ENCODE data around the gene SLC36A1.
"Not testable (repeated sequence)": the region's sequence is repeated elsewhere in the genome, so short reads cannot be mapped to it uniquely, and the experiment has no call there.

Gene SLC36A1

DNA sequence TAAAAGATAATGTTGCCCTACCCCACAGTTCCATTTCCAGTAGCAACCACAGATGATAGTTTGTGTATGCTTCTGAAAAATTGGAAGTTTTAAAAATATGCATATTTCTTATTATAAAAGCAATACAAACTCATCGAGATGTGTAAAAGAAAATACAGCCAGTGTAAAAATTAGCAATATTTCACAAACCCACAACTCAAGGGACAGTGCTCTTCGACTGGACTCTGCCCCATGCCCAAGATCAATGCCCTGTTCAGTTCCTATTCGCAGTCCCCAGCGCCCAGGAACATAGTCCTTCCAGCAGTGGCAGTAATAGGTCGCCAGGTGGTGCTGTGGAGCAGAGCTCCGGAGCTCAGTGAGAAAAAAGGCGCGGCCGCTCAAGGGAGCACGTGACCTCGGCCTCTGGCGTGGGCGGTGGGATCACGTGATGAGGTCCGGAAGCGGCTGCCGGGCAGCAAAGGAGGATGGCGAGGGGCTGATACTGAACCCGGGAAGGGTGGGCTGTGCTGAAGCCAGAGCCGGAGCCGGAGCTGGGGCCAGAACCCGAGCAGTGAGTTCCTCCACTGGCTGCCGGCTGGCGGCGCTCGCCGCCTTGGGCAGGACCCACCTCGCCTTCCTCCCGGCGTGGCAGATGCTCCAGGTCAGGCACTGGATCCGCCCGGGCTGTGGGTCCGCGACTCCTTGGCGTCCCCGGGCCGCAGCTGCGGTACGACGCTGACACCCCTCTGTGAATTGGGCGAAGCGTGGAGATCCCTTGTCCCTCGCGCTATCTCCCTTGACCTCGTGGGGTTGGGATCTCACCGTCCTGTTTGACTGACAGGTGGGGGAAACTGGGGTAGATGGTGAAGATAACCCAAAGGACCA is at the start of gene SLC36A1:
Gene SLC36A1, plus strand, starts transcription at position 430 of the 864 bp plus-strand sequence. CDS start 11,190 bp downstream, outside the sequence.
- DNase-seq (ENCODE audit: low read depth in 2 of 2): peak; percentile 80 to 96

DNA sequence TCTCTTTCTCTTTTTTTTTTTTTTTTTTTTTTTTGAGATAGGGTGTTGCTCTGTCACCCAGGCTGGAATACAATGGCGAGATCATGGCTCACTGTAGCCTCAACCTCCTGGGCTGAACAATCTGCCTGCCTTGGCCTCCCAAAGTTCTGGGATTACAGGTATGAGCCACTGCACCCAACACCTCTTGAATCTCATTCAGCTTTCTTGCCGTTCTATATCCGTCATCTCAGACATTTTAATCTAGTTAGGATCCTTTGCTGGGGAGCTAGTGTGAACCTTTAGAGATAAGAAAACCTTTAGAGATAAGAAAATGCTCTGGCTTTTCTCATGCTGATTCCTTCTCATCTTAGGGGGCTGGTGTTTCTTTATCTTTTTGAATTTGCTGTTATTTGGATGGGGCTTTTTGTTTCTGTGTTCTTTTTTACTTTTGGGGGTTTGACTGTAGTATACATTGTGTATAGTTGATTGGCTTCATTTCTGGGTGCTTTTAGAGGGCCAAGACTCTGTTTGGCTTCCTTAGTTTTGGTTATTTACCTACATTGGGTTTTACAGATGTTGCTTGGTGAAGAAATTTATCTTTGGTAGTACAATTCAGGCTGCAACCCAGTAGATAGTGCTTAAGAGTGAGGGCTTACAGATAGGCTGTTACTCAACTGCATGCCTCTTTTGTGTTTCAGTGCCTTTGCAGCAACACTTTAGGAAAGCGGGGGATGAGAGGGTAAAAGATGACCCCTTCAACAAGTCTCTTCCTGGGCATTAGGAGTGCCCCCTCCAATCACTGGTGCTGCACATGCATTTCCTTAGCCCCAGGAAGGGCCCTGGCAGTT is 41.9 kb upstream of the SLC36A1 start:
- no peak for DNase-seq (ENCODE audit: low read depth in 2 of 2)

DNA sequence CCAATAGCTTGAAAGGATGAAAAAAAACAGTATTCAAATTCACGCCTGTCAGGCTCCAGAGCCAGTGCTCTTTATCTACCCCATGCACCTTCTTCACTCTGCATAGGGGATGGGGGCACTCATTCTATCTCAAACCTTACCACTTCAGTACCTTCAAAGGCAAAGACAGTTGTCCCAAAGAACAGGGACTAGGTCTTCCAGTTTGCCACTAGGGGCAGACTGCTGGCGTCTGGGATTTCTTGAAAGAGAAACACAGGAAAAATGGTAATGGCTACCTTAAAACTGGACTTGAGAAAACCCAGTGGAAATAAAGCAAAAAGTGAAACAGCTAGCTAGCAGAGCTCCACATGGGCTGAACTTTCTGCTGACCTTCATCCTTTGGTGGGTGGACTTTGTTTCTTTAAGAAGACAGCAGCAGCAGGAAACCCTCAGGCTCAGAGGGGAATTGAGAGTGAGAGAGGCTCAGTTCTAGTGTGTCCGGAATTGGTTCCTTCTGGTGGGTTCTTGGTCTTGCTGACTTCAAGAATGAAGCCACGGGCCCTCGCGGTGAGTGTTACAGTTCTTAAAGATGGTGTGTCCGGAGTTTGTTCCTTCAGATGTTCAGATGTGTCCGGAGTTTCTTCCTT is 41.0 kb upstream of the SLC36A1 start:
- no peak for DNase-seq (ENCODE audit: low read depth in 2 of 2)

DNA sequence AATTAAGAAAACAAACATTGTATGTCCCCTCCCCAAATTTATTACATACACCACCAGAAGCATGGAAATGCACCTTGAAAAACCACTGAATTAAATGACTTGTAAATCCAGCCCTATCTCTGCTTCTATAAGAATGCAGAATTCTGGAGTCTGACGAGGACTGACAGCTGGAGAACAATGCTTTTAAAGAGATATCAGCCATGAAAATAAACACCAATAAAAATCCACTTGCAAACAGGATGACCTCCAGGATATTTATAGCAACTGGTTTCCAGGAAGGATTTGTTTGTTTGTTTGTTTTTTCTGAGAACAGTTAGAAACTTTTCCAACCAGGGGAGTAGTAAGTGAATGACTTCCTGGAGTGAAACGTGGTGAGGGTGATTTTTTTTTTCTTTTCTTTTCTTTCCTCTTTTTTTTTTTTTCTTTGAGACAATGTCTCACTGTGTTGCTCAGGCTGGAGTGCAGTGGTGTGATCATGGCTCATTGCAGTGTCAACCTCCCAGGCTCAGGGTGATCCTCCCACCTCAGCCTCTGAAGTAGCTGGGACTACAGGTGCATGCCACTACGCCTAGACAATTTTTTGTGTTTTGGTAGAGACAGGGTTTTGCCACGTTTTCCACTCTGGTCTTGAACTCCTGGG is 38.7 kb upstream of the SLC36A1 start:
- DNase-seq (ENCODE audit: low read depth in 2 of 2): no peak

DNA sequence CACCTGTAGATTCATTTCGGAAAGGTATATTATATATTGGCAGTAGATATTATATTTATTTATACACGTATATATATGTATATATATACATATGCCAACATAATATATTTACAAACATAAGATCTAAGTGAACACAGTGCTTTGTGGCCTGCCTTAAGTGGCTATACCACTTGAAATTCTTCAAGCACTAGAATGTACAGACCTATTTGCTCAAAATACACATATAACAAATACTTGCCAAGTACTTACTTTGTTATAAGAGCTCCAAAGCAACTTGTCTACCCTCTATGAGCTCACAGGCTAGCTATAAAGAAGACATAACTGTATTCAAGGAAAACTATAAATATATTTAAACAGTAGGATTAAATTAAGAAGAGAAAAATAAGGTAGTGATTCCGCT is 33.6 kb upstream of the SLC36A1 start:
- no peak for DNase-seq (ENCODE audit: low read depth in 2 of 2)

DNA sequence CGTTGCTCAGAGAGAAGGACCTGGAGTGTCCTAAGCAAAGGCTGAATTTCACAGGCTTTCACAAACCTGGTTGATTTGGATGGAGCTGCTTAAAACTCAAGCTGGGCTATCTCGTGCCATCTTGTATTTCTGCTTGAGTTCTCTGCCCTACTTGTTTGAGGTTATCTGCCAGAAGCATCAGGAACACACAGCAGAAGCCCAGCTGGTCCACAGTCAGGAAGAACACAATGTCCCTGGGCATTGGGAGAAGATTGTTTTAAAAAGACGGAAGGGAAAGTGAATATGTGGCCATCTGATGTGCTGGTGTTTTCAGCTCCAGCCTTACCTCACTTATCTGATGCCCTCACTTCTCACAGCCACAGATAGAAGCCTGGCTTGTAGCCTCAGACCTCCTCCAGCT is 32.9 kb upstream of the SLC36A1 start:
- DNase-seq (ENCODE audit: low read depth in 2 of 2): no peak

DNA sequence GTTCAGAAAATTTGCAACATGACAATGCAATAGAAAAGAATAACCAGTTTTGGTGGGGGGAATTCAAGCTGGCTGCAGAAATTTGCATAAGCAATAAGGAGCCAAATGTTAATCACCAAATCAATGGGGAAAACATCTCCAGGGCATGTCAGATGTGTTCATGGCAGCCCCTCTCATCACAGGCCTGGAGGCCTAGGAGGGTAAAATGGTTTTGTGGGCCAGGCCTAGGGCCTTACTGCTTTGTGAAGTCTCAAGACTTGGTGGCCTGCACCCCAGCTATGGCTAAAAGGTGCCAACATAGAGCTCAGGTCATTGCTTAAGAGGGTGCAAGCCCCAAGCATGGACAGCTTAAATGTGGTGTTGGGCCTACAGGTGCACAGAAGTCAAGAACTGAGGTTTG is 29.7 kb upstream of the SLC36A1 start:
- no peak for DNase-seq (ENCODE audit: low read depth in 2 of 2)

DNA sequence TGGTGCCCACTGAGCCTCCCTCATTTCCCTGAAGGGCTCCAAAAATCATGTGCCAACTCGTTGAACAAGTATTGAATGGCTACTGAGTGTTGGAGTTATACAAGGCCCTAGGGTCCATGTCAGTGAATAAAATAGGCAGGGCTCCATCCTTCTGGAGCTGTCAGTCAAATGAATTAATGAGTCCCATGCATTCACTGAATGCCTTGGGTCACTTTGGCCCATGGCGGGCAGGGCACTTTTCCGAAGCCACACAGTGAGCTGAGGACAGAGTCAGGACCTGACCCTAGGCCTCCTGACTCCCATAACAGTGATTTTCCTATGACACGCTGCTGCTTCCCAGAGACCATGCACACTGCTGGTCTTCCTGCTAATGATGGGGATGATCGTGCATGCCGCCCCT is 27.3 kb upstream of the SLC36A1 start:
- no peak for DNase-seq (ENCODE audit: low read depth in 2 of 2)

DNA sequence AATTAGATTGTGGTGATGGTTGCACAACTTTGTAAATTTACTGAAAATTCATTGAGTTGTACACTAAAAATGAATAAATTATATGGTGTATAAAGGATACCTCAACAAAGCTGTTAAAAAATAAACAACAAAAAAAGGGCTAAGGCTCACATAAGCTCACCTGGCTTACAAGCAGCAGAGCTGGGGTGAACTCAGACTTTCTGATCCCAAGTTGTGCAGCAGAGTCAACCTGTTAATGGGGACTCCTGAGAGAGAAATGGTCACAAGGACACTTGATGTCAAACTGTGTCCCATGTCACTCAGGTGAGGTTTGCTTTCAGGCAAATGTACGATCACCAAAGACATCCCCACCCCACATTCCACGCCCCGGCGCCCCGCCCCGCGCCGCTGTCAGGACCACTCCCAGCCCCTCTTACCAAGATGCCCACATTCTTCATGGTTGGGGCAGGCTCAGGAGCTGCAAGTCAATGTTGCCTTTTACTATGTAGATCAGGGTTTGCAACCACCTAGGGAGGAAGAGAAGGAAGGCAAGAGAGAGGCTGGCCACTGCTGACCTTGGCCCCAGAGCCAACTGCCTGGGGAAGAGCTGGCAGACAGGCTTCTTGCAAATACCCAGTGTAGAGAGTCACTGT is 22.4 kb upstream of the SLC36A1 start:
- DNase-seq (ENCODE audit: low read depth in 2 of 2): no peak

DNA sequence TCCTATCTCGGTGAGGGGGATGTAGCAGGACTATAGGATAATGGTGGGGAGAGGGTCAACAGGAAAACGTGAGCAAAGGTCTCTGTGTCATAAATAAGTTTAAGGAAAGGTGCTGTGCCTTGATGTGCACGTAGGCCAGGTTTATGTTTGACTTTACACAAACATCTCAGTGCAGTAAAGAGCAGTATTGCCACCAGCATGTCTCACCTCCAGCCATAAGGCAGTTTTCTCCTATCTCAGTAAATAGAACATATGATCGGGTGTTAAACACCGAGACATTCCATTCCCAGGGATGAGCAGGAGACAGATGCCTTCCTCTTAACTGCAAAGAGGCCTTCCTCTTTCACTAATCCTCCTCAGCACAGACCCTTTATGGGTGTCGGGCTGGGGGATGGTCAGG is 21.1 kb upstream of the SLC36A1 start:
- DNase-seq (ENCODE audit: low read depth in 2 of 2): not testable (repeated sequence)

DNA sequence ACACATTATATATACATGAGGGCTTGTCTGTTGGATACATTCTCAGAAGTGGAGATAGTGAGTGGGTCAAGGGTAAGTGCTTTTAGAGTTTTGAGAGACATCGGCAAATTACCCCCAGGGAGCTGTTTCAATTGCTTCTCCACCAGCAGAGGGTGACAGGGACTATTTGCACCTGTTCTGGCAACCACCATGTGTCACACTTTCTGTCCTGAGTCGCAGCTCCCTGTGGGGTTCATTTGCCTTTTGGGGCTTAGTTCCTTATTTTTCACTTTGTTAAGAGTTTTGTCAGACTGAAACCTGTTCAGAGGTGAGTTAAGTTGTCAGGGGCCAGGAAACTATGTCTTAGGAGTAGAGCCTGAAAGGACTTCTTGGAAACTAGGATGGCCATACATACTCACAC is 20.1 kb upstream of the SLC36A1 start:
- no peak for DNase-seq (ENCODE audit: low read depth in 2 of 2)

DNA sequence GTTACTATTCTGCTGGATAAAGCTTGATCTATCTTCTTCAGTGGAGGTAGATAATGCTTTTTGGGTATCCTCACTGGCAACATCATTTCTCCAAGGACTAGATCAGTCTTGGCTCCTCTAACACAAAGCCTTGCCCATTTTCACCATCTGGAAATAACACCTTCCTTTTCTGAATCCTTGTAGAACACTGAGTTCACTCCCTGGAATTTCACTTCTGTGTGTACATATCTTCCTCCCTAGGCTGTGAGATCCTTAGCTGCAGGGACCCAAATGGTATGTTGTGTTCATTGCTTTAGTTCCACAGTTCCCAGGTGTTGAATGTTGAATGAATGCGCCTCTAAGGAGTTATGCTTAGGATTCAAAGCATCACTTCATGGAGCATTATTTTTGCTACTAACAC is 16.7 kb upstream of the SLC36A1 start:
- DNase-seq (ENCODE audit: low read depth in 2 of 2): no peak

DNA sequence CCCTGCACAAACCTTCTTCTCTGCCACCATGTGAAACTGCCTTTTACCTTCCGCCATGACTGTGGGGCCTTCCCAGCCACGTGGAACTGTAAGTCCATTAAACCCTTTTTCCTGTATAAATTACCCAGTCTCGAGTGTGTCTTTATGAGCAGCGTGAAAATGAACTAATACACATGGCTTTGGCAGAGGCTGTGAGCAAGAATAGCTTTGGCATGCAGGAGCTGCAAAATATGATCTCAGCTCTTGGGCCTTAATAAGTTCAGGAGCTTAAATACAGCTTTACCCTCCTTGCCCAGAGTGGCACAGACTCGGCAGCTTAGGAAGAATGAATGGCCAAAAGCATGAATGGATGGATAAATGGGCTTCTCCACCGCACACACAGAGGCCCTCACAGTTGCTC is 15.7 kb upstream of the SLC36A1 start:
- DNase-seq (ENCODE audit: low read depth in 2 of 2): no peak

DNA sequence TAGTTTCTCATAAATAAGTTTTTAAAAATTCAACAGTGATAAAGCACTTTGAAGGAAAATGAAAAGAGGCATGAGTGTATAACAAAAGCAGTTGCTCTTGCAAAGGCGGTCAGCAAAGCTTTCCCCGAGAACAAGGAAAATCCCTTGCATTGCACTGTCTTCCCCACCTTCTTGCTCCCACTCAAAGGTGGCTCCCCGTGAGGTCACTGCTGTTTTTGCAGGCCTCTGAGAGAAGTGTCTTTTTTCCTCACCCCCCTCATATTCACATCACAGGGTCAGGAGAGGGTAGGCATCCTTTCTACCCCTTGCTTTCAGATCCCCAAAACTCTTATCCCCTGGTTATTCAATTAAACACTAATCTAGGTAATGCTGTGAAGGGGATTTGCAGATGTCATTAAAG is 15.2 kb upstream of the SLC36A1 start:
- no peak for DNase-seq (ENCODE audit: low read depth in 2 of 2)

DNA sequence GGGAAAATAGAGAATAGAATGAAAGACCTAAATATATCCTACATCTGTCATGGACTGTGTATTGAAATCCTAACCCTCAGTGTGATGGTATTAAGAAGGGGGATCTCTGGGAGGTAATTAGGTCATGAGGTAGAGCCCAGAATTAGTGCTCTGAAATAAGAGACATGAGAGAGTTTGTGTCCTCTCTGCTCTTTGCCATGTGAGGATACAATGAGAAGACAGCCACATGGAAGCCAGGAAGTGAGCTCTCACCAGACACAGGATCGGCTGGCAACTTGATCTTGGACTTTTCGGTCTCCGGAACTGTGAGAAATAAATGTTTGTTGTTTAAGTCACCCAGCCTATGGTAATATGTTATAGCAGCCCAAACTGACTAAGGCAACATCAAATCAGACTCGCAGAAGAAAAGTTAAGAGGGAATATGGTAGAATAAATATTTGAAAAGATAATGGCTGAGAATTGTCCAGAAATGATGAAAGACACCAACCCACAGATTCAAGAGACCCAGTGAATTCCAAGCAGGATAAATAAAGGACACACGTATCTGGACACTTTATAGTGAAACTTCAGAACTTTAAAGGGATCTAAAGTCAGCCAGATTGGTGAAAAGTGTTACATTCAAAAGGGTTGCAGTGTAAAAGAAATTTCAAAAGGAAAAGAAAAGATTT is 12.7 kb upstream of the SLC36A1 start:
- DNase-seq (ENCODE audit: low read depth in 2 of 2): no peak

DNA sequence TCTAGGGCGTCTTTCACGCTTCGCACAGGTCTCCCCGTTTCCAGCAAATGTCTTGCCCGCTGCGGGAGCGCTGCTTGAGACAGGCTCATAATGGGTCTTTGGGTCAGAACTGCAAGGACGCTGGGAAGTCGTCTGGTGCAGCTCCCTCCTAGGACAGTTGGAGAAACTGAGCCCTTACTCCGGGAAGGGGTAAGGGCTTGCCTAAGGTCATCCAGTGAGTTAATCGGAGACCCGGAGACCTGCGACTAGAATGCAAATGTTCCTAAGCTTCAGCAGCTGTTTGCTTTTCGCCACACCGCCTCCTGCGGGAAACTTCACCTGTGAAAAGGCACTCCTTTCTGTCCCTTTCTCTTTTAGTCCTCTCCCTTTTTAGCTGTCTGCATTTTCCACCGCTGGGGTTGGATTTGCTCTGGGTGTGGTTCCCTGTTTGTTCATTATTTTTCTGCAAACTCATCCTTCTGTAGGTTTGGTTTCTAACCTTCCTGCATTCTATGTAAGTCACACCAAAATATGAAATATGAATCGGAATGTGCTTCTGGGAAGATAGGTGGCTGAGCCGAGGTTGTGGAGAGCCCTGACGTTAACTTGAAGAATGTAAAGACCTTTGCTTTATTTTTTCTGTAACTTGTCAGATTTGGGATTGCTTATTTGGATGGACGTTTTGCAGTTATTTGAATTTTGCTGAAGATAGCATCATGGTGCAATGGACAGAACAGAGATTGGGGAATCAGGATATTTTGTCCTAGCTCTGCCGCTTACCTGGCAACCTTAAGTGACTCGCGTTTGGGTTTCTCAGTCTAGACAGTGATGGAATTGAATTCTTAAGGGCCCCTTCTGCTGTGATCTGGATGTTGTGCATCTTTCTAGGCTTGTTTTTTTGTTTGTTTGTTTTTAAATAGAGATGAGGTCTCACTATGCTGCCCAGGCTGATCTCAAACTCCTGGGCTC is 909 bp downstream of the SLC36A1 start:
- DNase-seq (ENCODE audit: low read depth in 2 of 2): no peak

DNA sequence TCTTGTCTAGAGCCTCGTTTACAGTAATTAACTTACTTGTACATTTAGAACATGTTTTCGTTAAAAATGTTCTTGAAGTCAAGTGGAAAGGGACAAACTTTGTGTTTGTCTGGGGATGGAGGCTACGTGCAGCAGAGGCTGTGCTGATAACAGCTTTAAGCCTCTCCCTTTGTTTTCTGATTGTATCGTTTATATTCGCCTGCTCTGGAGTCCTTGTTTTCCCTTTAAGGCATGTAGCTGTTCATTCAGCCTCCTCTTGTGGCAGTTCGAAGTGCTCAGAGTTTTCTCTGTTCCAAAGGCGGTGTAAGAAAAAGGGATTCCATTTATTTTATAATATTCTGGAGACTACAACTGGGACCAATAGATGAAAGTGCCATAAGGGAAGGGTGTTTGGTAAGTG is 1.9 kb downstream of the SLC36A1 start:
- no peak for DNase-seq (ENCODE audit: low read depth in 2 of 2)

DNA sequence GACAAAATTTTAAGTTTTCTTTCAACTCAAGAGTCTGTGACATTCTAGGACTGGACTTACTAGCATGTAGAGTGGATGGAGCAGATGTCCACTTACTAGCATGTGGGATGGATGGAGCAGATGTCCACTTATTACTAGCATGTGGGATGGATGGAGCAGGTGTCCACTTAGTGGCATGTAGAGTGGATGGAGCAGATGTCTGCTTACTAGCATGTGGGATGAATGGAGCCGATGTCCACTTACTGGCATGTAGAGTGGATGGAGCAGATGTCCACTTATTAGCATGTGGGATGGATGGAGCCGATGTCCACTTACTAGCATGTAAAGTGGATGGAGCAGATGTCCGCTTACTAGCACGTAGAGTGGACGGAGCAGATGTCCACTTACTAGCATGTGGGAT is 2.4 kb downstream of the SLC36A1 start:
- no peak for DNase-seq (ENCODE audit: low read depth in 2 of 2)

DNA sequence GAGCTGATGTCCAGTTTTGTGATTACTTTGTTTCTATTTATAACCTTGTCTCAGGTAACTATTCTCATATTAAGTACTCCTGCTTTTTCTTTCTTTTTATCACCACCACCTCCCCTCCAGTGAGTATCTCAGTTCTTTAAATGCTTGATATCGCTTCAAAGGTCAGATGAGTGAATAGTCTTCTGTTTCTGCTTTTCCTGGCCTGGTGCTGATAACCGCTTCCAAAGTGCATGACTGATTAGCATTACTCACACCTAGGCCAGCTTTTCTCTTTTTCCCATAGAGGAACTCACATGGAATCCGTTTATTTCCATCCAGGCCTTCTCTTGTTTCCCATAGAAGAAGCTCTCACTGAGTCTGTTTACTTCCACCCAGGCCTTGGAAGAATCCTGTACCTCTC is 3.2 kb downstream of the SLC36A1 start:
- DNase-seq (ENCODE audit: low read depth in 2 of 2): no peak
